ENCODE results near the gene ABCC8.
"Not testable (repeated sequence)": the region's sequence is repeated elsewhere in the genome, so short reads cannot be mapped to it uniquely, and the experiment has no call there.

The ABCC8 gene

GRCh38 chr11:17430616-17431015 lies 46.0 kb downstream of the ABCC8 start:
- Histone ChIP-seq H3K4me1 (ENCODE audit: control insufficient read depth, insufficient read depth, low read length, poor library complexity, severe bottlenecking) (no peaks in the 10 kb centered on the region), H3K27ac (ENCODE audit: low read depth, low read length, severe bottlenecking) (no peak overlapping the region), H3K36me3 (ENCODE audit: control insufficient read depth, insufficient read depth, low read length) (no peaks in the 10 kb centered on the region), H3K4me3 (ENCODE audit: extremely low read depth, insufficient read depth, low read length, poor library complexity, severe bottlenecking) (no peak overlapping the region), H3K9me3 (ENCODE audit: control insufficient read depth, low read length) (no peaks in the 10 kb centered on the region)
- 90% methylated on average over 10 to 13 of the region's 13 CpGs for WGBS, 2 experiments (ENCODE audit: insufficient coverage in 2 of 2)

DNA sequence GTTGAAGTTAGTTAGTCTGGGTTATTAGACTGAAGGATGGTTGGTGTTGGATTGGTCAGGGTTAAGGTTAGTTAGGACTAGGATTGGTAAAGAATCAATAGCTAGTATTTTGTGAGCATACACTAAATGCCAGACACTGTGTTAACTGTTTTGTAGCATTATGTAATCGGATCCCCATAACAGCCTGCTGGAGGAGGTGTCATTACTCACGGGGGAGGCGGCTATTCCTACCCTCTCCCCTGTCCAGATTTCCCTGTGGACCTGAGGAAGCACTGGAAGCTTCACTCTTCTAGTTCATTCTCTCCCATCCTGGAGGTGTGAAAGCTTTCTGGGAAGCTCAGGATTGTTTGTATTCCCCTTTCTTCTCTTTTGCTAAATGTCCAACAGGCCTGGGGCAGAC lies 47.7 kb downstream of the ABCC8 start:
- 83 to 90% methylated on average over 2 of the region's 3 CpGs for WGBS, 2 experiments (ENCODE audit: insufficient coverage in 2 of 2)
- Histone ChIP-seq H3K4me1 (ENCODE audit: control insufficient read depth, insufficient read depth, low read length, poor library complexity, severe bottlenecking) (no peaks in the 10 kb centered on the region), H3K4me3 (ENCODE audit: extremely low read depth, insufficient read depth, low read length, poor library complexity, severe bottlenecking) (no peak overlapping the region), H3K9me3 (ENCODE audit: control insufficient read depth, low read length) (no peaks in the 10 kb centered on the region), H3K27ac (ENCODE audit: low read depth, low read length, severe bottlenecking) (no peak overlapping the region), H3K36me3 (ENCODE audit: control insufficient read depth, insufficient read depth, low read length) (no peaks in the 10 kb centered on the region)

DNA sequence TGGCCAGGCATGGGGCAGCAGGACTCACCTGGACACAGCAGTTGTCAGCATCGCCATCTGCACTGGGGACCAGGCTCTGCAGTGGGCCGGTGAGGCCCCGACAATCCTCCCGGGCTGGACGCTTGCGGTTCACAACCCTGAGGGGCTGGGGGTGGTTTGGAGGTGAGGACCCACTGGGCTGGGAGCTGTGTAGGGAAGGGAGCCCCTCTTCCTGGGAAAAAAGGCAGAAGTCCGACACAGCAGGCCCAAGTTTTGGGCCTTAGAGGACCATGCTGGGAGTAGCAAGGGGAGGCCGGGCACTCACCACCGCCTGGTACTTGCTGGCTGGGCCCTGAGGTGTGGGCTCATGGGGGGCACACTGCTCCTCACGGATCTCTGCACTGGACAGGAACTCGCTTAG lies 48.4 kb downstream of the ABCC8 start:
- 93 to 95% methylated on average over 9 of the region's 11 CpGs for WGBS, 2 experiments (ENCODE audit: insufficient coverage in 2 of 2)

GRCh38 chr11:17426233-17426632 lies 50.4 kb downstream of the ABCC8 start:
- 80 to 88% methylated on average over 1 of the region's 5 CpGs for WGBS, 2 experiments (ENCODE audit: insufficient coverage in 2 of 2)
- not testable (repeated sequence) for H3K4me1 ChIP-seq (ENCODE audit: control insufficient read depth, insufficient read depth, low read length, poor library complexity, severe bottlenecking); H3K4me3 ChIP-seq (ENCODE audit: extremely low read depth, insufficient read depth, low read length, poor library complexity, severe bottlenecking); H3K36me3 ChIP-seq (ENCODE audit: control insufficient read depth, insufficient read depth, low read length); H3K9me3 ChIP-seq (ENCODE audit: control insufficient read depth, low read length); H3K27ac ChIP-seq (ENCODE audit: low read depth, low read length, severe bottlenecking)

More for the DNA sequence above, 48.4 kb downstream of the ABCC8 start:
- no peaks in the 10 kb centered on the region for H3K9me3 ChIP-seq (ENCODE audit: control insufficient read depth, low read length)
- no peaks in the 10 kb centered on the region for H3K4me1 ChIP-seq (ENCODE audit: control insufficient read depth, insufficient read depth, low read length, poor library complexity, severe bottlenecking)
- no peaks in the 10 kb centered on the region for H3K36me3 ChIP-seq (ENCODE audit: control insufficient read depth, insufficient read depth, low read length)
- H3K4me3 ChIP-seq (ENCODE audit: extremely low read depth, insufficient read depth, low read length, poor library complexity, severe bottlenecking), result no peak overlapping the region
- H3K27ac ChIP-seq (ENCODE audit: low read depth, low read length, severe bottlenecking), result no peak overlapping the region

- H3K4me1 ChIP-seq (ENCODE audit: control insufficient read depth, insufficient read depth, low read length, poor library complexity, severe bottlenecking), result peaks cover 6% of the 10 kb centered on the region
- no peaks in the 10 kb centered on the region for H3K36me3 ChIP-seq (ENCODE audit: control insufficient read depth, insufficient read depth, low read length)
- WGBS, 2 experiments (ENCODE audit: insufficient coverage in 2 of 2), result 86 to 92% methylated on average over 7 to 10 of the region's 11 CpGs
- H3K27ac ChIP-seq (ENCODE audit: low read depth, low read length, severe bottlenecking), result no peak overlapping the region
- H3K9me3 ChIP-seq (ENCODE audit: control insufficient read depth, low read length), result no peaks in the 10 kb centered on the region
- no peak overlapping the region for H3K4me3 ChIP-seq (ENCODE audit: extremely low read depth, insufficient read depth, low read length, poor library complexity, severe bottlenecking)
These were observed 52.9 kb downstream of the ABCC8 start for GRCh38 chr11:17423533-17424310.

- WGBS, 2 experiments (ENCODE audit: insufficient coverage in 2 of 2), result 86% methylated on average over 1 of the region's 4 CpGs; no CpG with 5 or more reads in 1 of the 2 experiments
- H3K36me3 ChIP-seq (ENCODE audit: control insufficient read depth, insufficient read depth, low read length), result no peaks in the 10 kb centered on the region
- no peak overlapping the region for H3K4me3 ChIP-seq (ENCODE audit: extremely low read depth, insufficient read depth, low read length, poor library complexity, severe bottlenecking)
- H3K9me3 ChIP-seq (ENCODE audit: control insufficient read depth, low read length), result no peaks in the 10 kb centered on the region
- H3K4me1 ChIP-seq (ENCODE audit: control insufficient read depth, insufficient read depth, low read length, poor library complexity, severe bottlenecking), result peaks cover 11% of the 10 kb centered on the region
- no peak overlapping the region for H3K27ac ChIP-seq (ENCODE audit: low read depth, low read length, severe bottlenecking)
These were observed 54.9 kb downstream of the ABCC8 start for GRCh38 chr11:17421781-17422180.

DNA sequence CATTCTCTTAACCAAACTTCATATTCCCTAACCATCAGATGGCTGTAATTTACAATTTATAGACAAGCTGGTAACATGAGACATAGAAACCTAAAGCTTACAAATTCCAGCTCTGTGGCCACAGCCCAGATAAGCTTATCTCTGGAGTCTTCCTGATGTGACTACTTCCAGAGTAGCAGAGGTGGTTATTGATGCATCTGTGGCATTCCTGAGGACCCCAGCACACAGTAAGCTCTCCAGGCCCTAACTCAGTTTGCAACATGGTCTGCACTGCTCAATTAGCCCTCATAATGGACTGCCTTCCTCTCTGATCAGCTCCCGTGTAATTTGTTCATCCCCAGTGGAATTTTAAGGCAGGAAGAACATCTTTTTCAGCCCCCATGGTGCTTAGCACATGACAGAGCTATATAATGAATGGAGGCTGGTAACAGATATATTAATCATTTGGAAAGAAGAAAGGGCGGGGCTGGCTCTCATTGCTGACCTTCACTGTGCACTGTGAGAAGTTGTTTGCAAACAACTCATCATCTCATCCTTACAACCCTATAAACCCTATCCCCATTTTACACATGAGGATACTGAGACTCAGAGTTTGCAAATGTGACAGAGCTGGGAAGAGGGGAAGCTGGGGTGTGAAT lies 58.1 kb downstream of the ABCC8 start:
- Histone ChIP-seq H3K36me3 (ENCODE audit: control insufficient read depth, insufficient read depth, low read length) (no peaks in the 10 kb centered on the region), H3K27ac (ENCODE audit: low read depth, low read length, severe bottlenecking) (no peak overlapping the region), H3K9me3 (ENCODE audit: control insufficient read depth, low read length) (no peaks in the 10 kb centered on the region), H3K4me1 (ENCODE audit: control insufficient read depth, insufficient read depth, low read length, poor library complexity, severe bottlenecking) (peaks cover 11% of the 10 kb centered on the region), H3K4me3 (ENCODE audit: extremely low read depth, insufficient read depth, low read length, poor library complexity, severe bottlenecking) (no peak overlapping the region)
- no CpG with 5 or more reads among the region's 2 CpGs for WGBS, 2 experiments (ENCODE audit: insufficient coverage in 2 of 2)

GRCh38 chr11:17416492-17416891 lies 60.2 kb downstream of the ABCC8 start:
- no peaks in the 10 kb centered on the region for H3K36me3 ChIP-seq (ENCODE audit: control insufficient read depth, insufficient read depth, low read length)
- peaks cover 11% of the 10 kb centered on the region for H3K4me1 ChIP-seq (ENCODE audit: control insufficient read depth, insufficient read depth, low read length, poor library complexity, severe bottlenecking)
- no peaks in the 10 kb centered on the region for H3K9me3 ChIP-seq (ENCODE audit: control insufficient read depth, low read length)
- H3K27ac ChIP-seq (ENCODE audit: low read depth, low read length, severe bottlenecking), result no peak overlapping the region
- no peak overlapping the region for H3K4me3 ChIP-seq (ENCODE audit: extremely low read depth, insufficient read depth, low read length, poor library complexity, severe bottlenecking)
- 79 to 94% methylated on average over 2 of the region's 2 CpGs for WGBS, 2 experiments (ENCODE audit: insufficient coverage in 2 of 2)

GRCh38 chr11:17415523-17416104 lies 61.0 kb downstream of the ABCC8 start:
- Histone ChIP-seq H3K36me3 (ENCODE audit: control insufficient read depth, insufficient read depth, low read length) (no peaks in the 10 kb centered on the region), H3K4me3 (ENCODE audit: extremely low read depth, insufficient read depth, low read length, poor library complexity, severe bottlenecking) (no peak overlapping the region), H3K9me3 (ENCODE audit: control insufficient read depth, low read length) (no peaks in the 10 kb centered on the region), H3K27ac (ENCODE audit: low read depth, low read length, severe bottlenecking) (no peak overlapping the region), H3K4me1 (ENCODE audit: control insufficient read depth, insufficient read depth, low read length, poor library complexity, severe bottlenecking) (peaks cover 11% of the 10 kb centered on the region)
- 86 to 88% methylated on average over 4 to 5 of the region's 6 CpGs for WGBS, 2 experiments (ENCODE audit: insufficient coverage in 2 of 2)

DNA sequence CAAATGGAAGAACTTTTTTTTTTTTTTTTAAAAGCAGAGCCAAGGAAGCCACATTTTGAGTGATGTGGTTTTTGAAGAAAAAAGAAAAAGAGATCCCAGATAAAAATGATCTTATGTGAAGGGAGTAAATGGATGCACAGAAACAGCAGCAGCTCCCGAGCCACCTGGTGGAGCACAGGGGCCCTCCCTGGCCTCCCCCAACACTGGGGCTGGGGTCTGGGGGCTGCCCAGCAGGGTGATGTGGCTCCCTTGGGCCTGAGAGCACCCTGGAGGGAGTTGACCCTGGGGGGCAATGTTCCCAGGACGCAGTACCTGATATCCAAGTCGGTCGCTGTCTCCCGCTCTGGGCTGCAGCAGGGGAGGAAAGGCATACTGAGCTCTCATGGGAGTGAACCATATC lies 61.7 kb downstream of the ABCC8 start:
- Histone ChIP-seq H3K9me3 (ENCODE audit: control insufficient read depth, low read length) (no peaks in the 10 kb centered on the region), H3K27ac (ENCODE audit: low read depth, low read length, severe bottlenecking) (no peak overlapping the region)
- 85 to 93% methylated on average over 2 to 4 of the region's 5 CpGs for WGBS, 2 experiments (ENCODE audit: insufficient coverage in 2 of 2)

GRCh38 chr11:17414317-17414737 lies 62.3 kb downstream of the ABCC8 start:
- no peaks in the 10 kb centered on the region for H3K36me3 ChIP-seq (ENCODE audit: control insufficient read depth, insufficient read depth, low read length)
- 92 to 97% methylated on average over 5 to 7 of the region's 8 CpGs for WGBS, 2 experiments (ENCODE audit: insufficient coverage in 2 of 2)
- peaks cover 11% of the 10 kb centered on the region for H3K4me1 ChIP-seq (ENCODE audit: control insufficient read depth, insufficient read depth, low read length, poor library complexity, severe bottlenecking)
- no peak overlapping the region for H3K4me3 ChIP-seq (ENCODE audit: extremely low read depth, insufficient read depth, low read length, poor library complexity, severe bottlenecking)
- H3K27ac ChIP-seq (ENCODE audit: low read depth, low read length, severe bottlenecking), result no peak overlapping the region
- H3K9me3 ChIP-seq (ENCODE audit: control insufficient read depth, low read length), result no peaks in the 10 kb centered on the region

More for the DNA sequence above, 61.7 kb downstream of the ABCC8 start:
- peaks cover 11% of the 10 kb centered on the region for H3K4me1 ChIP-seq (ENCODE audit: control insufficient read depth, insufficient read depth, low read length, poor library complexity, severe bottlenecking)
- H3K36me3 ChIP-seq (ENCODE audit: control insufficient read depth, insufficient read depth, low read length), result no peaks in the 10 kb centered on the region
- H3K4me3 ChIP-seq (ENCODE audit: extremely low read depth, insufficient read depth, low read length, poor library complexity, severe bottlenecking), result no peak overlapping the region
